ENCODE data around the gene KCNAB3.

The KCNAB3 gene

GRCh38 chr17:7935859-7936258 lies 6.2 kb upstream of the KCNAB3 start:
- no peak for DNase-seq

- no peak for DNase-seq
Measured at GRCh38 chr17:7932949-7933348, 3.3 kb upstream of the KCNAB3 start.

GRCh38 chr17:7932483-7932891 lies 2.8 kb upstream of the KCNAB3 start:
- DNase-seq, result no peak

GRCh38 chr17:7931709-7932482 lies 2.2 kb upstream of the KCNAB3 start, which contains the start of the genes CNTROB and TRAPPC1:
CNTROB (plus strand) TSS chr17:7932206; CDS start chr17:7933080, 874 bp downstream.
TRAPPC1 (minus strand) TSS chr17:7931946; CDS start chr17:7931829, 117 bp downstream.
- peak; percentile 74 for DNase-seq

- DNase-seq, result no peak
Measured at GRCh38 chr17:7930841-7931631, 1.4 kb upstream of the KCNAB3 start.

GRCh38 chr17:7927596-7927995 lies 2.1 kb downstream of the KCNAB3 start:
- no peak for DNase-seq

GRCh38 chr17:7922845-7923628 lies 6.6 kb downstream of the KCNAB3 start:
- no peak for DNase-seq

GRCh38 chr17:7922269-7922844 lies 7.3 kb downstream of the KCNAB3 start:
- no peak for DNase-seq

- DNase-seq, result no peak
Measured at GRCh38 chr17:7916808-7917207, 12.8 kb downstream of the KCNAB3 start.

- DNase-seq, result no peak
Measured at GRCh38 chr17:7916385-7916682, 13.3 kb downstream of the KCNAB3 start.

- peak; percentile 68 for DNase-seq
Measured at GRCh38 chr17:7915611-7916384, 13.9 kb downstream of the KCNAB3 start, which contains the start of gene RNF227. RNF227 (minus strand) TSS chr17:7916289; CDS start chr17:7916195, 94 bp downstream.

GRCh38 chr17:7915179-7915610 lies 14.5 kb downstream of the KCNAB3 start:
- DNase-seq, result peak; percentile 34

- no peak for DNase-seq
Measured at GRCh38 chr17:7912927-7913524, 16.6 kb downstream of the KCNAB3 start.

GRCh38 chr17:7911116-7911515 lies 18.5 kb downstream of the KCNAB3 start:
- DNase-seq, result no peak

GRCh38 chr17:7910711-7911110 lies 18.9 kb downstream of the KCNAB3 start:
- no peak for DNase-seq

GRCh38 chr17:7910281-7910680 lies 19.4 kb downstream of the KCNAB3 start:
- no peak for DNase-seq

GRCh38 chr17:7909089-7909488 lies 20.6 kb downstream of the KCNAB3 start:
- no peak for DNase-seq

GRCh38 chr17:7903154-7904103 lies 26.2 kb downstream of the KCNAB3 start:
- no peak for DNase-seq

GRCh38 chr17:7897773-7898172 lies 31.9 kb downstream of the KCNAB3 start:
- DNase-seq, result no peak

GRCh38 chr17:7897090-7897489 lies 32.6 kb downstream of the KCNAB3 start:
- DNase-seq, result no peak
